ENCODE data around the gene ENKD1.
"Not testable (repeated sequence)": the region's sequence is repeated elsewhere in the genome, so short reads cannot be mapped to it uniquely, and the experiment has no call there.

DNA sequence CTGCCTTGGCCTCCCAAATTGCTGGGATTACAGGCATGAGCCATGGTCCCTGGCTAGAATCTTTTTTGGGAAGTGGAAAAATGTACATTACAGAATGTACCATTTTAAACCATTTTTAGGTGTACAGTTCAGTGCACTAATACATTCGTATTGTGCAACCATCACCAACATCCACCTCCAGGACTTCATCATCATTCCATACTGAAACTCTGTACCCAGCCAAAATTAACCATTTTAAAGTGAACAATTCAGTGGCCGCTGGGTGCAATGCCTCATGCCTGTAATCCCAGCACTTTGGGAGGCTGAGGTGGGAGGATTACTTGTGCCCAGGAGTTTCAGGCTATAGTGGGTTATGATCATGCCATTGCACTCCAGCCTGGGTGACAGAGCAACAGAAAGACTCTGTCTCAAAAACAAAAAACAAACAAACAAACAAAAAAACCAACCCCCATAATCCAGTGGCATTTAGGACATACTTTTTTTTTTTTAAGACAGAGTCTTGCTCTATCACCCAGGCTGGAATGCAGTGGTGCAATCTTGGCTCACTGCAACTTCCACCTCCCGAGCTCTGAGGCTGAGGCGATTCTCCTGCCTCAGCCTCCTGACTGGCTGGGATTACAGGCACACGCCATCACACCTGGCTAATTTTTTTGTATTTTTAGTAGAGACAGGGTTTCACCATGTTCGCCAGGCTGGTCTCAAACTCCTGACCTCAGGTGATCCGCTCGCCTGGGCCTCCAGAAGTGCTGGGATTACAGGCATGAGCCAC, 27.2 kb upstream of the ENKD1 start:
- not testable (repeated sequence) for TF ChIP-seq CTCF, POLR2A (IDR thresholded peaks at IDR 0.05)
